ENCODE data around the gene CARD19.

- TF ChIP-seq POLR2A (IDR thresholded peaks at IDR 0.05) (no peak), CTCF (IDR thresholded peaks at IDR 0.05) (no peak)
These were observed 66.0 kb downstream of the CARD19 start for GRCh38 chr9:93161786-93162562.
